ENCODE data around the gene APP.

DNA sequence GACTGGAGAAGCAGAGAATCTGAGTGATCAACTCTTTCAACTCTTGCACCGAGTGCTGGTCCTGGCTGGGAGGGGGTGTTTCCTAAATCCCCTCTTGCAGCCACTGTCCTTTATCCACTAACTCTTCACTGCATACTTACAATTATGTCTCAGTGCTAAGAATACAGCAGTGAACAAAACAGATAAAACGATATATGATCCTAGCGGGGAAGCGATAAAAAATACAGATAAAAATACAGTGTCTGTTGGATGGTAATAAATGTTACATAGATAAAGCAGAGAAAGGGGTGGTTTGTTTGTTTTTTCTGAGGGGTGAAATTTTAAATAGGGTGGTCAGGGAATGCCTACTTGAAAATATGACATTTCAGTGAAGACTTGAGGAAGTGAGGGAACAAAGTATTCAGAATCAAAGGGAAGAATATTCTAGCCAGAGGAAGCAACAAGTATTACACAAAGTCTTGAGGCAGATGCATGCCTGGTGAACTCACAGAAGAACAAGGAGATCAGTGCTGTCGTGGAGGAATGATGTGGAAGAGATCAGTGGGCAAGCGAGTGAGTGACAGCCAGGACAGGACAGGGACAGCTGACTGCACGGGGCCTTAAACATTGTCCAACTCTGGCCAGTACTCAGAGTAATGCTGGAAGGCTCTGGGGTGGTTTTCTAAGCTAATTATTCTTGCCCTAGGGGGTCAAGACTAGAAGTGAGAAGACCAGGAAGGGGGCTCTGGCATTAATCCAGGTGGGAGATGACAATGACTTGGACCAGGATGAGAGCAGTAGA is 110.0 kb downstream of the APP start:
- TF ChIP-seq, protein P1, sequence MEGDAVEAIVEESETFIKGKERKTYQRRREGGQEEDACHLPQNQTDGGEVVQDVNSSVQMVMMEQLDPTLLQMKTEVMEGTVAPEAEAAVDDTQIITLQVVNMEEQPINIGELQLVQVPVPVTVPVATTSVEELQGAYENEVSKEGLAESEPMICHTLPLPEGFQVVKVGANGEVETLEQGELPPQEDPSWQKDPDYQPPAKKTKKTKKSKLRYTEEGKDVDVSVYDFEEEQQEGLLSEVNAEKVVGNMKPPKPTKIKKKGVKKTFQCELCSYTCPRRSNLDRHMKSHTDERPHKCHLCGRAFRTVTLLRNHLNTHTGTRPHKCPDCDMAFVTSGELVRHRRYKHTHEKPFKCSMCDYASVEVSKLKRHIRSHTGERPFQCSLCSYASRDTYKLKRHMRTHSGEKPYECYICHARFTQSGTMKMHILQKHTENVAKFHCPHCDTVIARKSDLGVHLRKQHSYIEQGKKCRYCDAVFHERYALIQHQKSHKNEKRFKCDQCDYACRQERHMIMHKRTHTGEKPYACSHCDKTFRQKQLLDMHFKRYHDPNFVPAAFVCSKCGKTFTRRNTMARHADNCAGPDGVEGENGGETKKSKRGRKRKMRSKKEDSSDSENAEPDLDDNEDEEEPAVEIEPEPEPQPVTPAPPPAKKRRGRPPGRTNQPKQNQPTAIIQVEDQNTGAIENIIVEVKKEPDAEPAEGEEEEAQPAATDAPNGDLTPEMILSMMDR (IDR thresholded peaks at IDR 0.05; ENCODE audit: insufficient read depth, low read length, poor library complexity, severe bottlenecking), result no peak
- TF ChIP-seq EZH2phosphoT487 (conservative IDR thresholded peaks at IDR 0.05; ENCODE audit: low read length), result no peak
